CD14-positive monocyte (primary cell): Measurements from ENCODE around the gene SLC22A14. TPM values are rescaled to one million over a fixed set of nuclear protein-coding genes. Genes with fewer than 3 reads are reported as not detected.

Experiments
- DNase-seq, 3 donors: peaks; one replicate each; pipeline ENCODE4 v3.0.0-alpha.2; 2011 to 2022
- H2AFZ ChIP-seq: 2 replicates; pipeline ENCODE4 v1.6.0; 2012; ENCODE audit warnings: mild to moderate bottlenecking, low read depth, low read length, inconsistent platforms; ENCODE audit not compliant: insufficient read depth, poor library complexity, severe bottlenecking
- H3K27ac ChIP-seq, 2 donors: 1 replicate in 1 of 2; 2 replicates in 1 of 2; pipeline ENCODE4 v1.5.1; 2012 to 2013; ENCODE audit warnings: low read length in 2 of 2, control low read depth in 1 of 2, inconsistent platforms in 1 of 2, low read depth in 1 of 2, mild to moderate bottlenecking in 1 of 2
- H3K27me3 ChIP-seq, 2 donors: one replicate each; pipeline versions ENCODE4 v1.6.0 to v1.6.1; 2011 to 2013; ENCODE audit warnings: low read length in 2 of 2; ENCODE audit not compliant: control insufficient read depth in 2 of 2, insufficient read depth in 2 of 2
- H3K36me3 ChIP-seq, 2 donors: replicated peaks in 1 of 2; 1 replicate in 1 of 2; 2 replicates in 1 of 2; pipeline versions ENCODE4 v1.5.1 to v1.6.1; 2012 to 2013; ENCODE audit warnings: low read length in 2 of 2, control low read depth in 1 of 2, inconsistent platforms in 1 of 2, mild to moderate bottlenecking in 1 of 2; ENCODE audit not compliant: insufficient read depth in 2 of 2, control insufficient read depth in 1 of 2
- H3K4me1 ChIP-seq, 2 donors: 1 replicate in 1 of 2; 2 replicates in 1 of 2; pipeline versions ENCODE4 v1.5.1 to v1.6.1; 2012 to 2013; ENCODE audit warnings: low read length in 2 of 2, control low read depth in 1 of 2, inconsistent platforms in 1 of 2, mild to moderate bottlenecking in 1 of 2, moderate library complexity in 1 of 2; ENCODE audit not compliant: insufficient read depth in 2 of 2, control insufficient read depth in 1 of 2
- H3K4me2 ChIP-seq: replicated peaks from 2 replicates; pipeline ENCODE3; 2012; ENCODE audit warnings: low read length, moderate library complexity, mild to moderate bottlenecking; ENCODE audit not compliant: poor library complexity, severe bottlenecking; ENCODE audit errors: extremely low read depth
- H3K4me3 ChIP-seq, 3 experiments: fragments of 200-600 bp in 1 of 3; sonication (generic) in 1 of 3; replicated peaks in 1 of 3; 1 replicate in 2 of 3; 2 replicates in 1 of 3; pipeline ENCODE4 v1.5.1; 2011 to 2013; ENCODE audit warnings: low read length in 3 of 3, mild to moderate bottlenecking in 3 of 3, control low read depth in 2 of 3, low read depth in 2 of 3, inconsistent platforms in 1 of 3, moderate library complexity in 1 of 3
- H3K79me2 ChIP-seq: 2 replicates; pipeline ENCODE4 v1.6.0; 2012; ENCODE audit warnings: mild to moderate bottlenecking, control low read depth, inconsistent platforms, low read length, moderate library complexity; ENCODE audit not compliant: insufficient read depth
- H3K9ac ChIP-seq: 2 replicates; pipeline ENCODE4 v1.6.0; 2017; ENCODE audit warnings: low read length, mild to moderate bottlenecking; ENCODE audit not compliant: insufficient read depth, poor library complexity, severe bottlenecking
- H3K9me3 ChIP-seq, 2 donors: replicated peaks in 1 of 2; 1 replicate in 1 of 2; 2 replicates in 1 of 2; pipeline versions ENCODE4 v1.5.1 to v1.6.1; 2012 to 2013; ENCODE audit warnings: low read length in 2 of 2, control low read depth in 1 of 2; ENCODE audit not compliant: control insufficient read depth in 1 of 2, insufficient read depth in 1 of 2
- H4K20me1 ChIP-seq: 2 replicates; pipeline ENCODE4 v1.6.0; 2012; ENCODE audit warnings: mild to moderate bottlenecking, low read length, control low read depth, moderate library complexity; ENCODE audit not compliant: insufficient read depth
- H3K27ac Mint-ChIP-seq, 7 donors: one replicate each; pipeline ENCODE4 v1.8.0; 2020; ENCODE audit warnings: mild to moderate bottlenecking in 7 of 7, mixed read lengths in 7 of 7, moderate library complexity in 6 of 7, inconsistent platforms in 2 of 7
- H3K27me3 Mint-ChIP-seq, 3 donors: one replicate each; pipeline ENCODE4 v1.8.0; 2021 to 2022; ENCODE audit warnings: low read depth in 3 of 3, mild to moderate bottlenecking in 3 of 3, mixed read lengths in 3 of 3, moderate library complexity in 3 of 3, inconsistent platforms in 1 of 3
- H3K36me3 Mint-ChIP-seq, 2 donors: one replicate each; pipeline ENCODE4 v1.8.0; 2020; ENCODE audit warnings: mixed read lengths in 2 of 2, inconsistent platforms in 1 of 2, mild to moderate bottlenecking in 1 of 2
- H3K4me1 Mint-ChIP-seq: one replicate; pipeline ENCODE4 v1.8.0; 2020; ENCODE audit warnings: mild to moderate bottlenecking, mixed read lengths
- H3K4me3 Mint-ChIP-seq, 2 donors: one replicate each; pipeline ENCODE4 v1.8.0; 2020; ENCODE audit warnings: mild to moderate bottlenecking in 2 of 2, mixed read lengths in 2 of 2, moderate library complexity in 1 of 2
- H3K9me3 Mint-ChIP-seq, 7 donors: one replicate each; pipeline ENCODE4 v1.8.0; 2020 to 2022; ENCODE audit warnings: mixed read lengths in 7 of 7, mild to moderate bottlenecking in 6 of 7, moderate library complexity in 6 of 7, inconsistent platforms in 2 of 7
- WGBS: methylation state at CpG from one replicate; pipeline ENCODE4 v1.1.5; 2013; ENCODE audit warnings: missing lambda C conversion rate; ENCODE audit not compliant: insufficient coverage; 5-methylcytosine and 5-hydroxymethylcytosine counted together
- intact Hi-C, 2 donors: fragments of 100-400 bp; cut with micrococcal nuclease; formaldehyde crosslinking; loops; one replicate each; pipeline versions ENCODE4 v1.15.0 to v1.15.1; 2023
- polyA plus RNA-seq, 3 donors: library from polyadenylated mRNA; depleted of rRNA in 1 of 3; unstranded in 2 of 3; stranded (reverse) in 1 of 3; fragments of 300-500 nt in 2 of 3; fragments of >200 nt in 1 of 3; fragmentation: Illumina TruSeq in 2 of 3; gene quantifications; 1 replicate in 2 of 3; 2 replicates in 1 of 3; pipeline ENCODE4 v1.2.3, GENCODE V29; 2012 to 2021
- TF ChIP-seq, protein P1 (sequence below): fragments of 200-600 bp; IDR thresholded peaks from one replicate; pipeline ENCODE4 v1.8.0; 2022; ENCODE audit warnings: antibody characterized with exemption, mild to moderate bottlenecking

SLC22A14 gene
- polyA plus RNA-seq, 3 donors, result 0.45 TPM; not detected in 2

DNA sequence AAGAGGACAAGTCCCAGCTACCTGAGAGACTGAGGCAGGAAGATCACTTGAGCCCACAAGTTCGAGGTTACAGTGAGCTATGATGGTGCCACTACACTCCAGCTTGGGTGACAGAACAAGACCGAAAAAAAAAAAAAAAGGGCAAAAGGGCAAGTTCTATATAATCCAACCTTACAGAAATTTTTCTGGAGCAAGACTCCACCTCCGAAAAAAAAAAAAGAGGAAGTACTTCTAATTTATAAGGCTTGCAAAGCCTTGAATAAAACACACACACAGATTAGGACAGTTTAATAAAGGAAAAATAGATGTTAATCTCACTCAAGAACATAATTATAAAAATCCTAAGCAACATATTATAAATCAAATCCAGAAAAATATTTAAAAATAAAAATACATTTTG, 50.1 kb downstream of the SLC22A14 start:
- peak overlapping the region in 1 of 7 donors; percentile 27 for H3K27ac Mint-ChIP-seq
- H3K27ac ChIP-seq, result no peak overlapping the region
- no peak overlapping the region for H3K4me3 ChIP-seq
- no peak overlapping the region for H3K9ac ChIP-seq
- H3K9me3 Mint-ChIP-seq, result peaks cover 0 to 5% (median 2%) of the 10 kb centered on the region in 7 donors
- WGBS, result no CpG with 5 or more reads among the region's 3 CpGs
- H3K4me3 Mint-ChIP-seq, result no peak overlapping the region
- H3K4me2 ChIP-seq, result no peak overlapping the region
- no peak for DNase-seq
- no peaks in the 10 kb centered on the region for H3K27me3 ChIP-seq
- TF ChIP-seq, protein P1, sequence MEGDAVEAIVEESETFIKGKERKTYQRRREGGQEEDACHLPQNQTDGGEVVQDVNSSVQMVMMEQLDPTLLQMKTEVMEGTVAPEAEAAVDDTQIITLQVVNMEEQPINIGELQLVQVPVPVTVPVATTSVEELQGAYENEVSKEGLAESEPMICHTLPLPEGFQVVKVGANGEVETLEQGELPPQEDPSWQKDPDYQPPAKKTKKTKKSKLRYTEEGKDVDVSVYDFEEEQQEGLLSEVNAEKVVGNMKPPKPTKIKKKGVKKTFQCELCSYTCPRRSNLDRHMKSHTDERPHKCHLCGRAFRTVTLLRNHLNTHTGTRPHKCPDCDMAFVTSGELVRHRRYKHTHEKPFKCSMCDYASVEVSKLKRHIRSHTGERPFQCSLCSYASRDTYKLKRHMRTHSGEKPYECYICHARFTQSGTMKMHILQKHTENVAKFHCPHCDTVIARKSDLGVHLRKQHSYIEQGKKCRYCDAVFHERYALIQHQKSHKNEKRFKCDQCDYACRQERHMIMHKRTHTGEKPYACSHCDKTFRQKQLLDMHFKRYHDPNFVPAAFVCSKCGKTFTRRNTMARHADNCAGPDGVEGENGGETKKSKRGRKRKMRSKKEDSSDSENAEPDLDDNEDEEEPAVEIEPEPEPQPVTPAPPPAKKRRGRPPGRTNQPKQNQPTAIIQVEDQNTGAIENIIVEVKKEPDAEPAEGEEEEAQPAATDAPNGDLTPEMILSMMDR, result no peak
- H3K4me1 Mint-ChIP-seq, result peaks cover 3% of the 10 kb centered on the region
- no peaks in the 10 kb centered on the region for H3K36me3 ChIP-seq
- intact Hi-C loops, result no loop called here
- peaks cover 2 to 12% (median 6%) of the 10 kb centered on the region in 3 donors for H3K27me3 Mint-ChIP-seq
- H3K9me3 ChIP-seq, result no peaks in the 10 kb centered on the region
- no peak overlapping the region for H2AFZ ChIP-seq
- H3K4me1 ChIP-seq, result no peaks in the 10 kb centered on the region
- no peaks in the 10 kb centered on the region for H4K20me1 ChIP-seq
- no peaks in the 10 kb centered on the region for H3K79me2 ChIP-seq
- H3K36me3 Mint-ChIP-seq, result no peaks in the 10 kb centered on the region

DNA sequence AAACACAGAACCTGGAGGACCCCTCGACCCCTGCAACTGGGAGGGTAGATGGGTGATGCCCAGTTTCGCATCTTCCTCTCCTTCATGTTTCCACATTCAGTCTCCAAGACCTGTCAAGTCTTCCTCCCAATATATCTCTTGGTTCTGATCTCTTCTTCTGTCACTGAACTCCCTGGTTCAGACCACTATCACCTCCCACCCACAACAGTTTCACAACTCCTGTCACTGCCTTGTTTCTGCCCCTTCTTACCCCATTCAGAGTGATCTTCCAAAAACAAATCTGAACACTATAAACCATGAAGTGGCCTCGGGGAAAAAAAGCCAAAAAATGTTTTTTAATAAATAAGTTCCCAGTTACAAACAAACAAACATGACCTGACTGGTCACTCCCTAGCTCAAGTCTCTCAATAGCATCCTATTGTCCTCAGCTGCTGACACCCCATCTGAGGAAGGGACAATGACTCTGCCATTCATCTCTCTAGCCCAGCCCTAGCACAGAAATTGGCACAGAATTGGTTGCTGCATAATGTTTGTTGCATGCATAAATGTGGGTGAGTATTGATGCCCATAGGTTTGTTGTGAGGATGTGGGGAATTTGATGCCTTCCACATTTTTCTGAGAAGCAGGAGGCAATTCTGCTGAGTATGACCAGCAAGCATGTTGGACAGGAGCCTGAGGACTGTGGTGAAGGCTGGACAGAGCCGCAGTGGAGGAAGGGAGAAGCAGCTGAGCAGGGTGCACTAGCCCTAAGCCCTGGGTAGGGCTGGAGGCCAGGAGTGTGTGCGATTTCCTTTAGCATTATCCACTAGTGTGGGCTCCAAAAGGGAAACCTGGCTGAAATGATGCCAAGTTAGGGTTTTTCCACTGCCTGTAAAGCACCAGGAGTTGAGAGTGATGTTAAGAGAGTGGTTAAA, 52.3 kb downstream of the SLC22A14 start:
- TF ChIP-seq, protein P1, result no peak
- Mint-ChIP-seq H3K9me3 (peaks cover 0 to 1% (median 0%) of the 10 kb centered on the region in 7 donors), H3K36me3 (no peaks in the 10 kb centered on the region), H3K4me1 (peaks cover 3% of the 10 kb centered on the region), H3K27me3 (peaks cover 2 to 12% (median 9%) of the 10 kb centered on the region in 3 donors), H3K4me3 (no peak overlapping the region), H3K27ac (peak overlapping the region in 2 of 7 donors; percentile 4 to 40)
- intact Hi-C loops, result no loop called here
- Histone ChIP-seq H3K9me3 (no peaks in the 10 kb centered on the region), H2AFZ (no peak overlapping the region), H3K36me3 (no peaks in the 10 kb centered on the region), H3K4me3 (no peak overlapping the region), H3K27ac (no peak overlapping the region), H3K4me2 (no peak overlapping the region), H3K4me1 (no peaks in the 10 kb centered on the region), H3K79me2 (no peaks in the 10 kb centered on the region), H4K20me1 (no peaks in the 10 kb centered on the region), H3K27me3 (no peaks in the 10 kb centered on the region), H3K9ac (no peak overlapping the region)
- 76% methylated on average over 3 of the region's 5 CpGs for WGBS
- no peak for DNase-seq
